ENCODE results near the gene GRIK4. TPM values are rescaled to one million over a fixed set of nuclear protein-coding genes. Genes with fewer than 3 reads are reported as not detected.

Gene GRIK4
- total RNA-seq, 2 experiments from 2014 or later = 0.06 TPM; not detected in 1

DNA sequence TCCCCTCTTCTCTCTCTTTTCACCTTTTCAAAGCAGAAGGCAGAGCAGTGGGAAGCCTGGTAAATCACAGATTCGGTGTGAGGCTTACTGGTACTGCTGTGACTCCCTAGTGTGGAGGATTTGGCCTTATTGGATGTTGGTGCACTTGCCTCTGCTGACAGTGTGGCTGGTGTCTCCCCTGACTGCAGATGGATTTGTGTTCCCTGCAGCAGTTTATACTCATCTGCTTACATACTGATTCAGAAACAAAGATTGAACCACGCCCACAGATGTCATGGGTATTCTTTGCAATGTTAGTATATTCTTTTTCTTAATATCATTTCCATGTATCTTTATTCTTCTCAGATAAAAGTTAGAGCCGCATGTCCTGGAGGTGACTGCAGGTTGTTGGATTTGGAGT lies 26.8 kb upstream of the GRIK4 start:
- BruUV-seq (replicated peaks) = no TSS peak
- CTCF ChIA-PET (ENCODE audit: unreplicated experiment) = no interaction called here
- no peak for TF ChIP-seq EZH2phosphoT487 (IDR thresholded peaks at IDR 0.05; ENCODE audit: borderline replicate concordance, low read depth, low read length)

DNA sequence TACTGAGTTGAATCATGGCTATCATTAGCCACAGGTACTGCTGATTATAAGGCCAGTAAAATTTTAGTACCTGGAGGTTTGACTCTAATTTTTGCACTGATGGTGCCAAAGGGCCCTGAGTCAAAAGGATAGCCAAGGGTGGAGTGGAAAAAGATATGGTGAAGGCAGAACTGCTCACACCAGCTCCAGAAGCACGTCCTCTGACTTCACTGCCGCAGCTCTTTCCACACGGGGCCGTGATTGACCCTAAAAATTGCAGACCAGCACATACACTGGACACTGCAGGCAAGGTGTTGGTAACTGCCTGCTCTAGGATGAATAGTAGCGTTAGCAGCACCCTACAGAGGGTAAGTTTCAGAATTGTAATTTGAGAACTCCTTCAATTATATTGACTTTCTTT lies 25.4 kb upstream of the GRIK4 start:
- TF ChIP-seq, protein P1, sequence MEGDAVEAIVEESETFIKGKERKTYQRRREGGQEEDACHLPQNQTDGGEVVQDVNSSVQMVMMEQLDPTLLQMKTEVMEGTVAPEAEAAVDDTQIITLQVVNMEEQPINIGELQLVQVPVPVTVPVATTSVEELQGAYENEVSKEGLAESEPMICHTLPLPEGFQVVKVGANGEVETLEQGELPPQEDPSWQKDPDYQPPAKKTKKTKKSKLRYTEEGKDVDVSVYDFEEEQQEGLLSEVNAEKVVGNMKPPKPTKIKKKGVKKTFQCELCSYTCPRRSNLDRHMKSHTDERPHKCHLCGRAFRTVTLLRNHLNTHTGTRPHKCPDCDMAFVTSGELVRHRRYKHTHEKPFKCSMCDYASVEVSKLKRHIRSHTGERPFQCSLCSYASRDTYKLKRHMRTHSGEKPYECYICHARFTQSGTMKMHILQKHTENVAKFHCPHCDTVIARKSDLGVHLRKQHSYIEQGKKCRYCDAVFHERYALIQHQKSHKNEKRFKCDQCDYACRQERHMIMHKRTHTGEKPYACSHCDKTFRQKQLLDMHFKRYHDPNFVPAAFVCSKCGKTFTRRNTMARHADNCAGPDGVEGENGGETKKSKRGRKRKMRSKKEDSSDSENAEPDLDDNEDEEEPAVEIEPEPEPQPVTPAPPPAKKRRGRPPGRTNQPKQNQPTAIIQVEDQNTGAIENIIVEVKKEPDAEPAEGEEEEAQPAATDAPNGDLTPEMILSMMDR (conservative IDR thresholded peaks at IDR 0.05; ENCODE audit: low read length) = no peak
- no peak for TF ChIP-seq EZH2phosphoT487 (IDR thresholded peaks at IDR 0.05; ENCODE audit: borderline replicate concordance, low read depth, low read length)
- no peak overlapping the region for H3K27ac ChIP-seq (ENCODE audit: low read depth, low read length, poor library complexity, severe bottlenecking)
- ChIA-PET CTCF (ENCODE audit: unreplicated experiment) (no interaction called here), POLR2A (no interaction called here)
- H3K36me3 ChIP-seq (ENCODE audit: insufficient read depth, low read length) = peaks cover 4% of the 10 kb centered on the region; the same call in 1 of the 2 replicates
- H3K79me2 ChIP-seq (ENCODE audit: insufficient read depth, low read depth, low read length) = no peaks in the 10 kb centered on the region
- H2AFZ ChIP-seq (ENCODE audit: low read length) = no peak overlapping the region
- intact Hi-C loops (cut with micrococcal nuclease; ENCODE audit: unreplicated experiment) = no loop called here
- no peak overlapping the region for H3K4me3 ChIP-seq (ENCODE audit: low read depth, low read length, poor library complexity, severe bottlenecking)
- BruUV-seq (replicated peaks) = no TSS peak
- H4K20me1 ChIP-seq (ENCODE audit: insufficient read depth, low read length) = no peaks in the 10 kb centered on the region
- no peaks in the 10 kb centered on the region for H3K4me1 ChIP-seq (ENCODE audit: insufficient read depth, low read length, poor library complexity, severe bottlenecking)
- DNase-seq (ENCODE audit: low spot score) = no peak
- no peaks in the 10 kb centered on the region for H3K9me2 ChIP-seq (ENCODE audit: insufficient read depth, low read length)
- H3K9me3 ChIP-seq (ENCODE audit: low read length) = no peaks in the 10 kb centered on the region
- no peak overlapping the region for H3K4me2 ChIP-seq (ENCODE audit: low read length)

More for the DNA sequence above, 26.8 kb upstream of the GRIK4 start:
- Histone ChIP-seq H3K27ac (ENCODE audit: low read depth, low read length, poor library complexity, severe bottlenecking) (no peak overlapping the region), H3K36me3 (ENCODE audit: insufficient read depth, low read length) (peaks cover 9% of the 10 kb centered on the region; the same call in 1 of the 2 replicates), H3K79me2 (ENCODE audit: insufficient read depth, low read depth, low read length) (no peaks in the 10 kb centered on the region), H3K4me2 (ENCODE audit: low read length) (no peak overlapping the region), H4K20me1 (ENCODE audit: insufficient read depth, low read length) (no peaks in the 10 kb centered on the region), H3K9me2 (ENCODE audit: insufficient read depth, low read length) (no peaks in the 10 kb centered on the region), H3K9me3 (ENCODE audit: low read length) (no peaks in the 10 kb centered on the region), H2AFZ (ENCODE audit: low read length) (no peak overlapping the region), H3K4me1 (ENCODE audit: insufficient read depth, low read length, poor library complexity, severe bottlenecking) (no peaks in the 10 kb centered on the region), H3K4me3 (ENCODE audit: low read depth, low read length, poor library complexity, severe bottlenecking) (no peak overlapping the region)
- intact Hi-C loops (cut with micrococcal nuclease; ENCODE audit: unreplicated experiment) = no loop called here
- no peak for DNase-seq (ENCODE audit: low spot score)
- POLR2A ChIA-PET = no interaction called here

DNA sequence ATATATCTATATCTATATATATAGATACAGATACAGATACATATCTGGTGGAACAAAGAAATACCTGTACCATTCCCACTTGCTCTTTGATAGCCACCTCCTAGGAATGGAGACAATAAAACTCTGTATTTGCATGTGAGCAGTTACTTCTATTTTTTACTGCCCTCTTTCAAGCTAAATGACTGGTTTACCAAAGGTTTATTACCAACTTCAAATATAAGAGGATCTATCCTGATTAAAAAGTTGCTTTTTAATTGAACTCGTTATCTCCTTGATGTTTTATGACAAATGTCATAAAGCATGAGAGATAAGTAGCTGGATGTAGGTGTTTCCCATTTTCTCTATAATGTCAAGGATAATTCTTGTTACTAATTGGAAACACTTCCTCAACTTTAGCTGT lies 21.7 kb upstream of the GRIK4 start:
- H3K27ac ChIP-seq (ENCODE audit: low read depth, low read length, poor library complexity, severe bottlenecking) = no peak overlapping the region
- TF ChIP-seq, protein P1 (conservative IDR thresholded peaks at IDR 0.05; ENCODE audit: low read length) = no peak
- no peak for TF ChIP-seq EZH2phosphoT487 (IDR thresholded peaks at IDR 0.05; ENCODE audit: borderline replicate concordance, low read depth, low read length)
- no peaks in the 10 kb centered on the region for H3K4me1 ChIP-seq (ENCODE audit: insufficient read depth, low read length, poor library complexity, severe bottlenecking)
- H3K4me2 ChIP-seq (ENCODE audit: low read length) = no peak overlapping the region
- H3K36me3 ChIP-seq (ENCODE audit: insufficient read depth, low read length) = no peaks in the 10 kb centered on the region
- H3K4me3 ChIP-seq (ENCODE audit: low read depth, low read length, poor library complexity, severe bottlenecking) = no peak overlapping the region
- H2AFZ ChIP-seq (ENCODE audit: low read length) = no peak overlapping the region
- no peak for DNase-seq (ENCODE audit: low spot score)
- intact Hi-C loops (cut with micrococcal nuclease; ENCODE audit: unreplicated experiment) = no loop called here
- H3K9me2 ChIP-seq (ENCODE audit: insufficient read depth, low read length) = no peaks in the 10 kb centered on the region
- no peaks in the 10 kb centered on the region for H3K79me2 ChIP-seq (ENCODE audit: insufficient read depth, low read depth, low read length)
- no peaks in the 10 kb centered on the region for H3K9me3 ChIP-seq (ENCODE audit: low read length)
- ChIA-PET POLR2A (interaction anchor here (0.7 kb wide), 1 partner anchor 1355 kb away, joined by 3 read pairs; no protein-coding TSS in a partner anchor), CTCF (ENCODE audit: unreplicated experiment) (no interaction called here)
- H4K20me1 ChIP-seq (ENCODE audit: insufficient read depth, low read length) = no peaks in the 10 kb centered on the region; the same call in 1 of the 2 replicates
- BruUV-seq (replicated peaks) = no TSS peak

All from OCI-LY7 (cell line).